Middle frontal gyrus (tissue), 1 donor: ENCODE results near the gene ZSCAN4.

Experiments used
- DNase-seq: peaks from one replicate; pipeline ENCODE4 v3.0.0-alpha.2; 2015; ENCODE audit warnings: low spot score; ENCODE audit errors: extremely low spot score

The ZSCAN4 gene, protein sequence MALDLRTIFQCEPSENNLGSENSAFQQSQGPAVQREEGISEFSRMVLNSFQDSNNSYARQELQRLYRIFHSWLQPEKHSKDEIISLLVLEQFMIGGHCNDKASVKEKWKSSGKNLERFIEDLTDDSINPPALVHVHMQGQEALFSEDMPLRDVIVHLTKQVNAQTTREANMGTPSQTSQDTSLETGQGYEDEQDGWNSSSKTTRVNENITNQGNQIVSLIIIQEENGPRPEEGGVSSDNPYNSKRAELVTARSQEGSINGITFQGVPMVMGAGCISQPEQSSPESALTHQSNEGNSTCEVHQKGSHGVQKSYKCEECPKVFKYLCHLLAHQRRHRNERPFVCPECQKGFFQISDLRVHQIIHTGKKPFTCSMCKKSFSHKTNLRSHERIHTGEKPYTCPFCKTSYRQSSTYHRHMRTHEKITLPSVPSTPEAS

DNA sequence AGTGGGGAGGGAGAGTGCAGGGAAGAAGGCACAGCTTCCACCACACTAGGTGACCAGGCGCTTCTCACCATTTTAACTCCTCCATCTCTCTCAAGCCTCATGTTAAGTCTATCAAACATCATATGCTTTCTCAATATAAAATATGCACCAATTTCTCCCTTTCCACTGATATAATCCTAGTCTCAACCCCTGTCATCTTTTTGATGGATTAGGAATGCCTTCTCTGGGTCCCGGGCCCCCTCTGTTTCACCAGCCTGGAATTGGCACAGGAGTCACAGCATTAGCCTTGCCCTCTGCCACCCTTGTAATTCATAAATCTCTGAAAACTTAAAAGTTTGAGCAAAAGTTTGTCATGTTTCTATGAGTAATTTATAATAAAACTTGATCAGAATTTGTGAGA lies at the start of gene ZSCAN4:
ZSCAN4 (plus strand) TSS at position 301 of the 400 bp plus-strand sequence. CDS start 7,211 bp downstream, outside the sequence.
- DNase-seq: no peak

- no peak for DNase-seq
These were observed 47.9 kb upstream of the ZSCAN4 start for GRCh38 chr19:57620673-57621348.

DNA sequence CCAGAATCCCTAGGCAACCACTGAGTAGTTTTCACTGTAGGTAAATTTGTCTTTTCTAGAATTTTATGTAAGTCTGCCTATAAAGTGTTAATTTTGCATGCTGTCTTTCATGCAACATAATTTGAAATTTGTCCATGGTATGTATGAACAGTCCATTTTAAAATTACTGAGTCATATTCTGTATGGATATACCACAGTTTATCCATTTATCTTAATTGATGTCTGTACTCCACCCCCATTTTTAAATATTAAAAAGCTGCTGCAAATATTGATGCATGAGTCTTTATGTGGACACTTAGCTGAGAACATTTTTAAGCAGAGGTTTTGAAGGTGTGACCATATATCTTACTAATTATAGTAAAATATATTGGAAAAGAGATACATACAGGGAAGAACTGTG lies 45.6 kb upstream of the ZSCAN4 start:
- DNase-seq: no peak

DNA sequence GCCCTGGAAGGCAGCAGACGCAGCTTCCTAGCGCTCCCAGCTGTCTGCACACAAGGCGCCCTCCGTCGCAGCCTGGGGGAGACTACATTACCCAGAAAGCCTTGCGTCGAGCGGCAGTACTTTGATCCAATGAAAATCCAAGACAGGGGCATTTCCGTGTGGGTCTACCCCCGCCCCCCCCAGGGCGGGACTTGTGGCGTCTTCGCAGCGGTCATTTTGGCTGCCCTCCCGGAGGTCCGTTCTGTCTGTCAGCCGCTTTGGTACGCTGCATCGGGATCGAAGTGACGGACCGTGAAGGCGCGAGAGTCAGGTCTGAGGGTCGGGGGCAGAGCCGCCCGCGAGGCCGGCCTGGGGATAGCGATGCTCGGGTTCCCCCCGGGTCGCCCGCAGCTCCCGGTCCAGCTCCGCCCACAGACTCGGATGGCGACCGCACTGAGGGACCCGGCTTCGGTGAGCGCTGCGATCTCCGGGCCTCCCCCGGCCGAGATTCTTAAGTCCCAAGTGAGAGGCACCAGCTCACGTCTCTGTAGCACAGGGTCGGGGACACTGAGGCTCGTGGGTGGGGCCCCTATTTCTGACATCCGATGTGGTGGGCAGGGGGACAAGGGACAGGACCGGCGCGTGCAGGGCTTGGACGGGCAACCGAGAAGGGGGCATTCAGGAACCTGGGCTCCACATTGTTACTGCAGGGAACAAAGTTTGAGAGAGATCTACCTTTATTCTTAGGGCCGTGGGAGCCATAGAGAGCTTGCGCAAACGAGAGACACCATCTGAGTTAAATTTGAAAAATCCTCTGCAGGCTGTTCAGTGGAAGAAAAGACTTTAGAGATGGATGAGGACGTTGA lies 35.5 kb upstream of the ZSCAN4 start, which contains the start of gene ZNF211:
ZNF211 (plus strand) TSS at position 182 of the 845 bp plus-strand sequence; CDS start at position 361, 179 bp downstream.
- DNase-seq: peak; percentile 91

GRCh38 chr19:57633832-57634131 lies 35.0 kb upstream of the ZSCAN4 start:
- DNase-seq: no peak

GRCh38 chr19:57637379-57637778 lies 31.4 kb upstream of the ZSCAN4 start:
- DNase-seq: no peak

- DNase-seq: no peak
These were observed 27.0 kb upstream of the ZSCAN4 start for GRCh38 chr19:57641715-57642234.

GRCh38 chr19:57642396-57643046 lies 26.2 kb upstream of the ZSCAN4 start:
- no peak for DNase-seq

DNA sequence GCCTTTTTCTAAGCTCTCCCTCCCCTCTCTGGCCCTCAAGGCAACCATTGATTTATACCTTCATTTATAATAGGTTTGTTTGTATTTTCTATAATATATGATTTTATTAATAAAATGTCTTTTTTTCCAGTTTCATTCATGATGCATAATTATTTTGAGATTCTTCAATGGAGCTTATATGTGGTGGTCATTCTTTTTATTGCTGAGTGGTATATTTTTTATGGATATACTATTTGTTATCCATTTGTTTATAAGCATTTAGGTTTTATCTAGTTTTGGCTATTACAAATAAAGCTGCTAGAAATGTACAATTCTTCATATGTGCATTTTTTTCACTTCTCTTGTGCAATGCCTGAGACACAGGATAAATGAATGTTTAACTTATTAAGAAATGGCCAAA lies 25.0 kb upstream of the ZSCAN4 start:
- DNase-seq: no peak

DNA sequence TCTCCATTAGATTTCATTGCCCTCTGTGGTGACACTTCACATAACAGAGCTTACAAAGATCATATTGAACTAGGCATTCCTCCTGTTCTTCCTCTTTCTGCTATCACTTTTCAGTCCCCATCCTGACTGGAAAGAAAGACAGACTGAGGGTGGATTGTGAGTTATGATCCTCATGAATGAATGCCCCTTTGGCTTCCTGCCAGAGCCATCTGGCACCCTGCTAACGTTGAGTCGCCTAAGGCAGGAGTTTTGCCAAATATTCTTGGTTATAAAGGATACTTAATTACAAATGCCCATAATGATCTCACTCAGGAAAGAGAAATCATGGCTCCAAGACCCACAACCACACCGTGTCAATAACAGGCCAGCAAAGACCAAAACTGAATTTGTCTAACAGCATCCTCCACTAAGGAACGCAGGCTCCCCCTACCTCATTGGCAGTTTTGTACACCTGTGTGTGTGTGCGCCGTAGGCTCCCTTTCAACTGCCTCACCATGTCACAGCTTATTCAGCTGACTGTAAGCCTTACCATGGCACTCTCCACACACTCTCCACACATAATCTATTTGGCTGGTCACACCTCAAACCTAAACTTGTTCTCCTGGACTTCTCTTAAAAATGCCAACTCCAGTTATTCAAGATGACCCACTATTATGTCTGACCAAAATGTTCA lies 20.3 kb upstream of the ZSCAN4 start:
- DNase-seq: no peak

- no peak for DNase-seq
These were observed 17.1 kb upstream of the ZSCAN4 start for GRCh38 chr19:57651654-57651996.

DNA sequence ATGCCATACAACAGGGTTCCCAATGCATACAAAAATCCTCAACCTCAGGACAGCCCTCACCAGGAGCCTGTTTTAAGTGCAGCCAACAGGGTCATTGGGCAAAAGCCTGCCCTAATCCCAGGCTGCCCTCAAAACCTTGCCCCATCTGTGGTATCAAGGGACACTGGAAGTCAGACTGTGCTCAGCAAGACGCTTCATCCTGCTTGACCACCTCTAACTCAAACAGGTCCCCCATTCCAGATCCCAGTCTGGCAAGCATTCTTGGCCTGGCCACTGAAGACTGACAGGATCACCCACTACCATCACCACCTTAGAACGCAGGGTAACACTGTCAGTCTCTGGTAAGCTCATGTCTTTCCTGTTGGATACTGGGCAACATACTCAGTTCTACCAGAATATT lies 15.0 kb upstream of the ZSCAN4 start:
- DNase-seq: no peak

- DNase-seq: no peak
These were observed 13.3 kb upstream of the ZSCAN4 start for GRCh38 chr19:57655443-57655842.

DNA sequence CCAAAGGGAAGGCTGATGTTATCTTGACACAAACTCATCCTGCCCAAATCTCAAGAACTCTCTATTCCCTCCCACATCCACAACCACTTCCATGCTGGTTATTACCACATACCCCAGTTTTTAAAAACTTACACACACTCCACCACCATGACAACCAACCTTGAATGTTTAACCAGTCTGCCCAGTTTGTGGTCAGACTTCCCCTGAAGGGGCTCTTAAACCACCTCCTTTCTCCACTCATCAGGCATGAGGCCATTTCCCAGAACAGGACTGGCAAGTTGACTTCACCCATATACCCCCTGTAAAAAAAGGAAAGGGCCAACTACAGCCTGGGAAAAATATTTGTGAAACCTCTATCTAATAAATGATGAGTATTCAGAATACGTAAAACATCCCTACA lies 12.4 kb upstream of the ZSCAN4 start:
- no peak for DNase-seq

- DNase-seq: peak; percentile 29
These were observed 4.2 kb upstream of the ZSCAN4 start for GRCh38 chr19:57664269-57665127.

DNA sequence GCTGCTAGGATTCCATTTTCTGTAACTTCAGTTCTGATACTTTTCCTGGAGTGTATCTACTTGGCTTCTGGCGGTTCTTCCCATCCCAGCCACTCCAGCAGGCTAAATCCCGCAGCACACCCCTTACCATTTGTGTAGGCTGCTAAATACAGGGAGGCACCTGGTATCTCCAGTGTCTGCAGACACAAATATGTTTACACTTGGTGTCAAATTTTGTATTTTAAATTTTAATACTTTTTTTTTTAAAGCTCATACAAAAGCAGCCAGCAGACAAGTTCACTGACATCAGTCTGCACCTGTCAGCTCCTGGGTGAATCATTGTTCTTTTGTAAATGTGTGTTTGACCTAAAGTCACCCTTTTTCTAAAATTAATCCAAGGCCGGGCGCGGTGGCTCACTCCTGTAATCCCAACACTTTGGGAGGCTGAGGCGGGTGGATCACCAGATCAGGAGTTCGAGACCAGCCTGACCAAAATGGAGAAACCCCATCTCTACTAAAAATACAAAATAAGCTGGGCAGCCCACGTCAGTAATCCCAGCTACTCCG lies 3.4 kb upstream of the ZSCAN4 start:
- DNase-seq: no peak

DNA sequence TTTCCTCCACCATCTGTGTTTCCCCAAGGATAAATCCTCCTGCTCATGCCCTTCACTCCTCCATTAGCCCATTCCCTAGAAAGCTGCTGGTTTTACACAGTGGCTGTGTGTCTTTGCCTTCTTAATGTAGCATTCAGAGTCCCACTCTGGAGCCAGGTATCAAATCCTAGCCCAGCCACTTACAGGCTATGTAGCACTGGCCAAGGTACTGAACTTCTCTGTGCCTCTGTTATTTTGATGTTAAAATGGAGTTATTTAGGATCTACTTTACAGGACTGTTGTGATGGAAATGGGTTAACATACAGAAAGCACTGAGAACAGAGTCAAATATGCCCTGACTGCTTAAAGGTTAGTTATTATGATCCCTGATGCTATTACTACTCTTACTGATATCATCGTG lies 1.5 kb upstream of the ZSCAN4 start:
- DNase-seq: no peak

DNA sequence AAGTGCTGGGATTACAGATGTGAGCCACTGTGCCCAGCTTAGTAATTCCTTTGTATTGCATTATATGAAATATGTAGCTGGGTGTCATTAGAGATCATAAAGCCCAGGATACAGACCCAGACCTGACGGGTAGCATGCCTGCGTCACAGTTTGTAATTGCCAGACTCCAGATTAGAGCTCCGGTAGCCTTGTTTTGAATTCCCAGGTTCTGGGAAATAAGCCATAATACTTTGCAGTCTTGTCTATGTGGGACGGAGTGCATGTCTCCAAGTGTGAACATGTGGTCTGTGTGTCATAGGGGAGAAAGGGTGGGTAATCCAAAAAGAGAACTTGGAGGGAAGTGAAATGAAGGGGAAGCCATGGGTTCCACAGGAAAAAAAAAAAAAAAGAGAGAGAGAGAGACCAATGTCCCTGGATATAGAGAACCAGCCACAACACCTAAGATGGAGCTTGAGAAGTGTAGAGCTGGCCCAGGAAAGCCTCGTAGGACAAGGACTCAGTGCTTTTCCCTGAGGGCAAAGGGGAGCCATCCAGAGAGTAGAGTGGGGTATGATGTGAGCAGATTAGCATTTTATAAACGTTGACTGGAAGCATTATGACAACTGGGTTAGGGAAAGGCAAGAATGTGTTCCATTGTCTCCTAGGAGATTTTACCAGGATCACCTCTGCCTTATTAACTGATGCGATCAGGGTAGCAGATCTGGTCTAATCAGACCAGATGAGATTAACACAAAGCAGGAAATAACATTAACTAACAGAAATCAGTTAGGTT lies 2.6 kb downstream of the ZSCAN4 start:
- no peak for DNase-seq

- no peak for DNase-seq
These were observed 3.7 kb downstream of the ZSCAN4 start for GRCh38 chr19:57672466-57672865.
